Stimulated activated CD8-positive, alpha-beta memory T cell treated with anti-CD3 and anti-CD28 coated beads, Interleukin-4, amount 100 ng/mL, for 1 hour (primary cell): Measurements from ENCODE around the gene GTF3C1.
"Not testable (repeated sequence)": the region's sequence is repeated elsewhere in the genome, so short reads cannot be mapped to it uniquely, and the experiment has no call there.

Experiments used
- DNase-seq, 2 donors: peaks; one replicate each; pipeline ENCODE4 v3.0.0-alpha.2; 2020; ENCODE audit warnings: low read depth in 2 of 2, low spot score in 1 of 2

The GTF3C1 gene

GRCh38 chr16:27448532-27449433 is 100.9 kb downstream of the GTF3C1 start:
- no peak for DNase-seq

GRCh38 chr16:27447301-27447700 is 102.4 kb downstream of the GTF3C1 start:
- DNase-seq: no peak

GRCh38 chr16:27446721-27447120 is 103.0 kb downstream of the GTF3C1 start:
- DNase-seq: peak; percentile 58 to 68

- DNase-seq: no peak
Observed at GRCh38 chr16:27445502-27446175, 104.1 kb downstream of the GTF3C1 start.

GRCh38 chr16:27444470-27444869 is 105.2 kb downstream of the GTF3C1 start:
- no peak for DNase-seq

GRCh38 chr16:27444015-27444414 is 105.7 kb downstream of the GTF3C1 start:
- DNase-seq: no peak

- DNase-seq: no peak
Observed at GRCh38 chr16:27441998-27442397, 107.7 kb downstream of the GTF3C1 start.

- no peak for DNase-seq
Observed at GRCh38 chr16:27441276-27441675, 108.4 kb downstream of the GTF3C1 start.

GRCh38 chr16:27439271-27440018 is 110.3 kb downstream of the GTF3C1 start:
- no peak for DNase-seq

- DNase-seq: no peak
Observed at GRCh38 chr16:27437946-27438345, 111.8 kb downstream of the GTF3C1 start.

GRCh38 chr16:27436921-27437650 is 112.6 kb downstream of the GTF3C1 start:
- no peak for DNase-seq

- DNase-seq: no peak
Observed at GRCh38 chr16:27436065-27436464, 113.6 kb downstream of the GTF3C1 start.

GRCh38 chr16:27435146-27435545 is 114.6 kb downstream of the GTF3C1 start:
- not testable (repeated sequence) for DNase-seq

GRCh38 chr16:27434141-27435051 is 115.3 kb downstream of the GTF3C1 start:
- no peak for DNase-seq

GRCh38 chr16:27433636-27434035 is 116.1 kb downstream of the GTF3C1 start:
- DNase-seq: no peak

GRCh38 chr16:27433191-27433590 is 116.5 kb downstream of the GTF3C1 start:
- DNase-seq: not testable (repeated sequence)

- DNase-seq: no peak
Observed at GRCh38 chr16:27432558-27432957, 117.2 kb downstream of the GTF3C1 start.

GRCh38 chr16:27431773-27432532 is 117.8 kb downstream of the GTF3C1 start:
- no peak for DNase-seq

- DNase-seq: no peak
Observed at GRCh38 chr16:27430923-27431484, 118.7 kb downstream of the GTF3C1 start.
